Liver (tissue), 9 donors: ENCODE data around the gene SGPL1. TPM values are rescaled to one million over a fixed set of nuclear protein-coding genes. Genes with fewer than 3 reads are reported as not detected.

Experiments used
- DNase-seq: peaks from one replicate; pipeline ENCODE4 v3.0.0-alpha.2; 2017; ENCODE audit warnings: low spot score
- H3K27ac ChIP-seq, 2 donors: one replicate each; pipeline ENCODE4 v1.7.0; 2013; ENCODE audit warnings: inconsistent platforms in 2 of 2, low read length in 2 of 2, control low read depth in 1 of 2, low read depth in 1 of 2, mild to moderate bottlenecking in 1 of 2
- H3K27me3 ChIP-seq, 4 donors: one replicate each; pipeline versions ENCODE4 v1.6.1 to v1.7.0; 2013; ENCODE audit warnings: low read length in 3 of 4, inconsistent platforms in 1 of 4, mild to moderate bottlenecking in 1 of 4, moderate library complexity in 1 of 4; ENCODE audit not compliant: control insufficient read depth in 4 of 4, insufficient read depth in 4 of 4
- H3K36me3 ChIP-seq, 4 donors: one replicate each; pipeline versions ENCODE4 v1.6.1 to v1.7.0; 2013; ENCODE audit warnings: low read length in 3 of 4, mild to moderate bottlenecking in 3 of 4, low read depth in 1 of 4, moderate library complexity in 1 of 4; ENCODE audit not compliant: control insufficient read depth in 4 of 4, insufficient read depth in 3 of 4
- H3K4me1 ChIP-seq, 4 donors: one replicate each; pipeline versions ENCODE4 v1.6.1 to v1.7.0; 2013; ENCODE audit warnings: low read length in 3 of 4, mild to moderate bottlenecking in 3 of 4, moderate library complexity in 1 of 4; ENCODE audit not compliant: control insufficient read depth in 4 of 4, insufficient read depth in 4 of 4
- H3K4me3 ChIP-seq, 3 donors: one replicate each; pipeline versions ENCODE4 v1.6.1 to v1.7.0; 2013; ENCODE audit warnings: low read length in 3 of 3, control low read depth in 1 of 3, low read depth in 1 of 3, mild to moderate bottlenecking in 1 of 3
- H3K9ac ChIP-seq, 2 donors: one replicate each; pipeline ENCODE4 v1.7.0; 2013; ENCODE audit warnings: low read length in 2 of 2, mild to moderate bottlenecking in 2 of 2, moderate library complexity in 2 of 2, control low read depth in 1 of 2, low read depth in 1 of 2
- H3K9me3 ChIP-seq, 4 donors: one replicate each; pipeline versions ENCODE4 v1.6.1 to v1.7.0; 2013; ENCODE audit warnings: low read length in 3 of 4; ENCODE audit not compliant: control insufficient read depth in 4 of 4
- ATF3 ChIP-seq: IDR thresholded peaks from 2 replicates; pipeline ENCODE4 v1.6.1; 2016; ENCODE audit warnings: antibody characterized with exemption
- CTCF ChIP-seq: fragments of 150-350 bp; IDR thresholded peaks from 2 replicates; pipeline ENCODE4 v1.5.1; 2017; ENCODE audit warnings: improper control_type of control experiment, low read depth, low read length; ENCODE audit not compliant: missing input control
- EGR1 ChIP-seq, 2 donors: IDR thresholded peaks; 2 replicates each; pipeline ENCODE4 v1.6.1; 2016 to 2018; ENCODE audit warnings: antibody characterized with exemption in 2 of 2, low read depth in 2 of 2
- FOXA1 ChIP-seq: IDR thresholded peaks from 2 replicates; pipeline ENCODE4 v1.6.1; 2016; ENCODE audit warnings: antibody characterized with exemption
- FOXA2 ChIP-seq: IDR thresholded peaks from 2 replicates; pipeline ENCODE4 v1.6.1; 2016; ENCODE audit warnings: antibody characterized with exemption
- GABPA ChIP-seq, 2 donors: IDR thresholded peaks in 1 of 2; conservative IDR thresholded peaks in 1 of 2; 2 replicates each; pipeline ENCODE4 v1.6.1; 2016; ENCODE audit warnings: antibody characterized with exemption in 2 of 2, mild to moderate bottlenecking in 1 of 2, moderate library complexity in 1 of 2
- HNF4A ChIP-seq, 2 donors: conservative IDR thresholded peaks; 2 replicates each; pipeline ENCODE4 v1.6.1; 2016; ENCODE audit warnings: antibody characterized with exemption in 2 of 2, mild to moderate bottlenecking in 2 of 2
- HNF4G ChIP-seq: IDR thresholded peaks from 2 replicates; pipeline ENCODE4 v1.6.1; 2016; ENCODE audit warnings: antibody characterized with exemption
- JUND ChIP-seq, 2 donors: IDR thresholded peaks; 2 replicates each; pipeline ENCODE4 v1.6.1; 2016; ENCODE audit warnings: antibody characterized with exemption in 2 of 2
- MAX ChIP-seq: IDR thresholded peaks from 2 replicates; pipeline ENCODE4 v1.6.1; 2016; ENCODE audit warnings: antibody characterized with exemption
- NR2F2 ChIP-seq: IDR thresholded peaks from 2 replicates; pipeline ENCODE4 v1.6.1; 2016; ENCODE audit warnings: antibody characterized with exemption
- RAD21 ChIP-seq, 2 donors: IDR thresholded peaks; 2 replicates each; pipeline ENCODE4 v1.6.1; 2016; ENCODE audit warnings: antibody characterized with exemption in 2 of 2, mild to moderate bottlenecking in 2 of 2
- REST ChIP-seq: IDR thresholded peaks from 2 replicates; pipeline ENCODE4 v1.6.1; 2016; ENCODE audit warnings: antibody characterized with exemption, mild to moderate bottlenecking
- RXRA ChIP-seq, 2 donors: IDR thresholded peaks; 2 replicates each; pipeline ENCODE4 v1.6.1; 2017 to 2018; ENCODE audit warnings: antibody characterized with exemption in 2 of 2, mild to moderate bottlenecking in 1 of 2
- SP1 ChIP-seq: IDR thresholded peaks from 2 replicates; pipeline ENCODE4 v1.6.1; 2018; ENCODE audit warnings: antibody characterized with exemption, mild to moderate bottlenecking
- TAF1 ChIP-seq: conservative IDR thresholded peaks from 2 replicates; pipeline ENCODE4 v1.6.1; 2016; ENCODE audit warnings: antibody characterized with exemption, mild to moderate bottlenecking
- YY1 ChIP-seq: IDR thresholded peaks from 2 replicates; pipeline ENCODE4 v1.6.1; 2016; ENCODE audit warnings: antibody characterized with exemption, mild to moderate bottlenecking
- ZBTB33 ChIP-seq: IDR thresholded peaks from 2 replicates; pipeline ENCODE4 v1.6.1; 2016; ENCODE audit warnings: antibody characterized with exemption
- WGBS: extraction: QIAGEN DNeasy Blood & Tissue Kit; methylation state at CpG from one replicate; pipeline ENCODE4 v1.1.7; 2013; 5-methylcytosine and 5-hydroxymethylcytosine counted together
- polyA plus RNA-seq, 2 donors: library from polyadenylated mRNA; stranded (reverse) in 1 of 2; unstranded in 1 of 2; fragments of 200-250 nt in 1 of 2; fragments of >200 nt in 1 of 2; fragmentation: Nextera tagmentation in 1 of 2; extraction: Ambion mirVana in 1 of 2; gene quantifications; one replicate each; pipeline versions ENCODE4 v1.2.1 to v1.2.3, GENCODE V29; 2013 to 2015
- total RNA-seq, 2 donors: library from RNA; depleted of rRNA; stranded (reverse); fragments of >200 nt; gene quantifications; one replicate each; pipeline ENCODE4 v1.2.3, GENCODE V29; 2014
- donor health status: healthy.
- donor health status: healthy.
- donor health status: healthy.
- donor health status: healthy.
- donor health status: healthy.

The SGPL1 gene
- total and polyA plus RNA-seq, 4 donors, result 11.8 to 37.1 (median 16.8) TPM

DNA sequence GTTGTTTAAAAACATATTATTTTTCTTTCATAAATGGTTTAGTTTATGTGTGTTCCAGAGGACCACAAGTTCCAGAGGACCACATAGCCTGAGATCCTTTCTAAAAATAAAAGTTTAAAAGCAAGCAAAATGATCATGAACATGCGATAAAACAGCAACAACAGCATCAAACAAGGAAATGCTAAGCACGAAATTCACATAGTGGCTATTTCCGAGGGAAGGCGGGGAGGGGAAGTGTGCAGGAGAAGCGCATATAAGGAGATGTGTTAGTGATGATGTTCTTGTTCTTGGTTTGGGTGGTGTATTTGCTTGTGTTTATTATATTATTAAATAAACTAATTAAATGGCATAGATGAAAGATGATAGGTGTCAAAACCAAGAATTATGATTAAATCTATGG, 31.7 kb upstream of the SGPL1 start:
- Histone ChIP-seq H3K27ac (no peak overlapping the region), H3K36me3 (no peaks in the 10 kb centered on the region), H3K27me3 (no peaks in the 10 kb centered on the region), H3K9ac (no peak overlapping the region), H3K4me1 (no peaks in the 10 kb centered on the region), H3K4me3 (no peak overlapping the region), H3K9me3 (no peaks in the 10 kb centered on the region)
- no peak for DNase-seq
- WGBS, result 75% methylated on average over 5 of the region's 5 CpGs
- TF ChIP-seq REST (no peak), SP1 (no peak), HNF4A (conservative IDR thresholded peaks at IDR 0.05) (no peak), GABPA (IDR thresholded peaks at IDR 0.05 in 1 of 2, conservative IDR thresholded peaks at IDR 0.05 in 1 of 2) (no peak), ZBTB33 (no peak), RXRA (IDR thresholded peaks at IDR 0.05) (no peak), ATF3 (no peak), TAF1 (no peak), RAD21 (IDR thresholded peaks at IDR 0.05) (no peak), FOXA1 (no peak), HNF4G (no peak), YY1 (no peak), FOXA2 (no peak), CTCF (no peak), NR2F2 (no peak), MAX (no peak), JUND (IDR thresholded peaks at IDR 0.05) (no peak), EGR1 (IDR thresholded peaks at IDR 0.05; ENCODE audit: low read depth in 2 of 2) (no peak)
